B cell (primary cell): ENCODE data around the gene NCOA1. TPM values are rescaled to one million over a fixed set of nuclear protein-coding genes. Genes with fewer than 3 reads are reported as not detected.

Source experiments
- ATAC-seq: fragments of 200-7000 bp; cut with Tn5 transposase; one replicate; pipeline ENCODE4 v1.10.0; 2021; ENCODE audit warnings: low read depth, mild to moderate bottlenecking, moderate number of reproducible peaks, moderate library complexity
- CTCF ChIA-PET: fragments of 350-600 bp; sonication (Branson Sonifier 250); formaldehyde crosslinking; loops from one replicate; lab custom pipeline; 2021; ENCODE audit warnings: antibody characterized with exemption, inconsistent platforms; lab: Charles Lee
- POLR2A ChIA-PET: fragments of 350-600 bp; sonication (Branson Sonifier 250); formaldehyde crosslinking; loops from one replicate; lab custom pipeline; 2021; ENCODE audit warnings: antibody characterized with exemption; lab: Charles Lee
- DNase-seq: peaks from one replicate; pipeline ENCODE4 v3.0.0; 2013
- H2AFZ ChIP-seq: 2 replicates; pipeline ENCODE4 v1.6.1; 2012; ENCODE audit warnings: mild to moderate bottlenecking, low read depth, low read length; ENCODE audit not compliant: insufficient read depth, poor library complexity, severe bottlenecking
- H3K27ac ChIP-seq, 2 donors: 1 replicate in 1 of 2; 2 replicates in 1 of 2; pipeline ENCODE4 v1.5.1; 2012 to 2013; ENCODE audit warnings: low read length in 2 of 2, mild to moderate bottlenecking in 2 of 2, moderate library complexity in 1 of 2
- H3K27me3 ChIP-seq, 4 experiments: fragments of 200-600 bp in 1 of 4; sonication (generic) in 1 of 4; replicated peaks in 1 of 4; 1 replicate in 2 of 4; 2 replicates in 2 of 4; pipeline versions ENCODE4 v1.6.1 to v1.7.0; 2013 to 2016; ENCODE audit warnings: low read length in 3 of 4, mild to moderate bottlenecking in 2 of 4, mixed read lengths in 1 of 4, moderate library complexity in 1 of 4; ENCODE audit not compliant: insufficient read depth in 4 of 4, control insufficient read depth in 3 of 4; ENCODE audit errors: control extremely low read depth in 1 of 4
- H3K36me3 ChIP-seq, 2 experiments: replicated peaks in 1 of 2; 1 replicate in 1 of 2; 2 replicates in 1 of 2; pipeline versions ENCODE4 v1.6.1 to v1.7.1; 2013; ENCODE audit warnings: low read length in 1 of 2; ENCODE audit not compliant: insufficient read depth in 2 of 2, control insufficient read depth in 1 of 2; ENCODE audit errors: control extremely low read depth in 1 of 2, extremely low read depth in 1 of 2
- H3K4me1 ChIP-seq, 2 donors: fragments of 200-600 bp in 1 of 2; sonication (generic) in 1 of 2; 1 replicate in 1 of 2; 2 replicates in 1 of 2; pipeline versions ENCODE4 v1.5.1 to v1.6.1; 2013 to 2017; ENCODE audit warnings: low read length in 2 of 2; ENCODE audit not compliant: control insufficient read depth in 2 of 2, insufficient read depth in 2 of 2
- H3K4me2 ChIP-seq: replicated peaks from 2 replicates; pipeline ENCODE3; 2012; ENCODE audit warnings: mild to moderate bottlenecking, low read depth, low read length; ENCODE audit not compliant: poor library complexity, severe bottlenecking
- H3K4me3 ChIP-seq, 5 experiments: fragments of 200-600 bp in 1 of 5; sonication (generic) in 1 of 5; 1 replicate in 3 of 5; 2 replicates in 2 of 5; pipeline versions ENCODE4 v1.5.1 to v1.7.0; 2011 to 2016; ENCODE audit warnings: low read length in 4 of 5, mild to moderate bottlenecking in 4 of 5, low read depth in 2 of 5, control low read depth in 1 of 5, moderate library complexity in 1 of 5; ENCODE audit not compliant: insufficient read depth in 1 of 5; ENCODE audit errors: control extremely low read depth in 1 of 5, extremely low read depth in 1 of 5
- H3K79me2 ChIP-seq: fragments of 200-600 bp; sonication (generic); one replicate; pipeline ENCODE4 v1.6.0; 2016; ENCODE audit warnings: low read length; ENCODE audit not compliant: control insufficient read depth, insufficient read depth
- H3K9ac ChIP-seq: fragments of 200-600 bp; sonication (generic); 2 replicates; pipeline ENCODE4 v1.6.1; 2017; ENCODE audit warnings: mild to moderate bottlenecking, low read length, moderate library complexity
- H3K9me3 ChIP-seq, 3 donors: one replicate each; pipeline versions ENCODE4 v1.6.1 to v1.7.1; 2013; ENCODE audit warnings: low read length in 2 of 3; ENCODE audit not compliant: control insufficient read depth in 2 of 3, insufficient read depth in 1 of 3; ENCODE audit errors: control extremely low read depth in 1 of 3
- H4K20me1 ChIP-seq: 2 replicates; pipeline ENCODE4 v1.6.0; 2012; ENCODE audit warnings: mild to moderate bottlenecking, low read length; ENCODE audit not compliant: insufficient read depth, control insufficient read depth, poor library complexity, severe bottlenecking
- H3K27ac Mint-ChIP-seq: one replicate; pipeline ENCODE4 v1.8.0; 2021; ENCODE audit warnings: mixed read lengths
- H3K27me3 Mint-ChIP-seq: one replicate; pipeline ENCODE4 v1.8.0; 2021; ENCODE audit warnings: mixed read lengths
- H3K4me1 Mint-ChIP-seq: one replicate; pipeline ENCODE4 v1.8.0; 2021; ENCODE audit warnings: mixed read lengths
- H3K4me3 Mint-ChIP-seq: one replicate; pipeline ENCODE4 v1.8.0; 2021; ENCODE audit warnings: mixed read lengths
- H3K9me3 Mint-ChIP-seq: one replicate; pipeline ENCODE4 v1.8.0; 2022; ENCODE audit warnings: mixed read lengths; ENCODE audit not compliant: insufficient read depth
- CTCF ChIP-seq: fragments of 200-600 bp; IDR thresholded peaks from one replicate; pipeline ENCODE4 v1.8.0; 2022; ENCODE audit warnings: antibody characterized with exemption, mild to moderate bottlenecking
- EZH2 ChIP-seq: IDR thresholded peaks from 2 replicates; pipeline ENCODE4 v1.6.1; 2012; ENCODE audit warnings: borderline replicate concordance, low read depth, mild to moderate bottlenecking, moderate library complexity, low read length; ENCODE audit not compliant: insufficient read depth, poor library complexity, severe bottlenecking
- WGBS: methylation state at CpG from one replicate; pipeline ENCODE4 v1.1.5; 2013; ENCODE audit warnings: missing lambda C conversion rate; ENCODE audit not compliant: insufficient coverage; 5-methylcytosine and 5-hydroxymethylcytosine counted together
- intact Hi-C: fragments of 100-400 bp; cut with micrococcal nuclease; formaldehyde crosslinking; loops from one replicate; pipeline ENCODE4 v1.10.0; 2022
- polyA plus RNA-seq: library from polyadenylated mRNA; depleted of rRNA; stranded (reverse); fragments of >200 nt; gene quantifications from 2 replicates; pipeline ENCODE4 v1.2.3, GENCODE V29; 2012
- total RNA-seq, 2 donors: library from RNA; stranded (reverse); fragments of 120-200 nt in 1 of 2; gene quantifications; 1 replicate in 1 of 2; 2 replicates in 1 of 2; pipeline versions ENCODE4 v1.2.3 to v1.2.4, GENCODE V29; 2013 to 2022

Gene NCOA1
- total and polyA plus RNA-seq, 2 donors (not counting 1 experiment from before 2014, with no cell fraction given) = 11.6 to 49.1 TPM

GRCh38 chr2:24456599-24457556 is 34.2 kb upstream of the NCOA1 start:
- no peaks in the 10 kb centered on the region for H3K79me2 ChIP-seq
- Mint-ChIP-seq H3K27me3 (peaks cover 11% of the 10 kb centered on the region), H3K4me1 (peaks cover 2% of the 10 kb centered on the region), H3K9me3 (no peaks in the 10 kb centered on the region), H3K4me3 (no peak overlapping the region), H3K27ac (no peak overlapping the region)
- ChIA-PET CTCF (no interaction called here), POLR2A (no interaction called here)
- TF ChIP-seq CTCF (no peak), EZH2 (no peak)
- H4K20me1 ChIP-seq = no peaks in the 10 kb centered on the region
- H3K9me3 ChIP-seq = no peaks in the 10 kb centered on the region
- no peak for DNase-seq
- H3K9ac ChIP-seq = no peak overlapping the region
- H2AFZ ChIP-seq = no peak overlapping the region
- WGBS = 78% methylated on average over 6 of the region's 8 CpGs
- intact Hi-C loops = no loop called here
- no peaks in the 10 kb centered on the region for H3K27me3 ChIP-seq
- H3K4me3 ChIP-seq = no peak overlapping the region
- no peaks in the 10 kb centered on the region for H3K4me1 ChIP-seq
- no peak overlapping the region for H3K4me2 ChIP-seq
- no peak overlapping the region for H3K27ac ChIP-seq
- no peaks in the 10 kb centered on the region for H3K36me3 ChIP-seq
- no peak for ATAC-seq

GRCh38 chr2:24457696-24458386 is 33.2 kb upstream of the NCOA1 start:
- H3K27ac ChIP-seq = no peak overlapping the region
- no peaks in the 10 kb centered on the region for H3K4me1 ChIP-seq
- H3K9me3 ChIP-seq = no peaks in the 10 kb centered on the region
- no peaks in the 10 kb centered on the region for H3K27me3 ChIP-seq
- no peaks in the 10 kb centered on the region for H3K4me1 Mint-ChIP-seq
- TF ChIP-seq CTCF (no peak), EZH2 (no peak)
- no peak overlapping the region for H3K4me2 ChIP-seq
- H2AFZ ChIP-seq = no peak overlapping the region
- WGBS = 100% methylated on average over 2 of the region's 5 CpGs
- no peak overlapping the region for H3K27ac Mint-ChIP-seq
- ATAC-seq (no peak), DNase-seq (no peak)
- H3K27me3 Mint-ChIP-seq = peaks cover 11% of the 10 kb centered on the region
- intact Hi-C loops = no loop called here
- no peaks in the 10 kb centered on the region for H3K36me3 ChIP-seq
- H3K9me3 Mint-ChIP-seq = no peaks in the 10 kb centered on the region
- POLR2A ChIA-PET = no interaction called here
- H3K4me3 Mint-ChIP-seq = no peak overlapping the region
- no peaks in the 10 kb centered on the region for H4K20me1 ChIP-seq
- H3K4me3 ChIP-seq = no peak overlapping the region
- CTCF ChIA-PET = no interaction called here
- H3K9ac ChIP-seq = no peak overlapping the region
- H3K79me2 ChIP-seq = no peaks in the 10 kb centered on the region
